HEK293T (cell line): ENCODE data around the gene KCNJ4.

ENCODE experiments used
- BHLHE40 ChIP-seq: fragments of 450-650 bp; IDR thresholded peaks from 2 replicates; pipeline ENCODE4 v1.6.1; 2016; ENCODE audit warnings: mild to moderate bottlenecking, moderate library complexity, borderline replicate concordance
- ELF4 ChIP-seq: fragments of 450-650 bp; IDR thresholded peaks from 2 replicates; pipeline ENCODE4 v1.6.1; 2017; ENCODE audit warnings: antibody characterized with exemption
- FOXK2 ChIP-seq: fragments of 450-650 bp; IDR thresholded peaks from 2 replicates; pipeline ENCODE4 v1.6.1; 2016; ENCODE audit warnings: mild to moderate bottlenecking
- NFRKB ChIP-seq: fragments of 450-650 bp; IDR thresholded peaks from 2 replicates; pipeline ENCODE4 v1.6.1; 2016; ENCODE audit warnings: mild to moderate bottlenecking, moderate library complexity
- SP1 ChIP-seq: fragments of 450-650 bp; IDR thresholded peaks from 2 replicates; pipeline ENCODE4 v1.6.1; 2017
- SUZ12 ChIP-seq: fragments of 450-650 bp; IDR thresholded peaks from 2 replicates; pipeline ENCODE4 v1.6.1; 2016; ENCODE audit warnings: mild to moderate bottlenecking
- TARDBP ChIP-seq: fragments of 450-650 bp; IDR thresholded peaks from 2 replicates; pipeline ENCODE4 v1.6.1; 2016
- ZNF384 ChIP-seq: fragments of 450-650 bp; IDR thresholded peaks from 2 replicates; pipeline ENCODE4 v1.6.1; 2016

DNA sequence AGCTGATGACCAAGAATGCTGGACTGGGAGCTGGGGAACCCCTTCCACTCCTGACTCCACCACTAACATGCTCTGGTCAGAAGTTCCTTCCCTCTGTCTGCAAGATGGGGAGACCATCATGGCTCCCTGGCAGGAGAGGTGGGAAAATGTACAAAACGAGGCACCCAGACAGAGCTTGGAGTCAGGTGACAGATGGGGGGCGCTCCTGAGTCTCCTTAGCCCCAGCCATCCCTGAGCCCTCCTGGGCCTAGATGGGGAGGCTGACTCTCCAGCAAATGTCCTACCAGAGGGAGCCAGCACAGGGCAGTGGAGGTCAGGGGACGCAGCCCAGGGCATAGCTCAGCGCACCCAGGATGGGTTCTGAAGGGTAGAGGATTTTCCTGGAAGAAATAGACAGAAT, 20.0 kb downstream of the KCNJ4 start:
- TF ChIP-seq TARDBP: no peak
- no peak for TF ChIP-seq ZNF384
- no peak for TF ChIP-seq NFRKB
- TF ChIP-seq FOXK2: no peak
- TF ChIP-seq SP1: no peak
- no peak for TF ChIP-seq ELF4
- no peak for TF ChIP-seq SUZ12
- TF ChIP-seq BHLHE40: no peak
